GM23248 (cell line): Measurements from ENCODE around the gene RPN2.

Experiments used
- EZH2 ChIP-seq: fragments of 200-600 bp; sonication (generic); IDR thresholded peaks from 2 replicates; pipeline ENCODE4 v1.6.1; 2018; ENCODE audit warnings: antibody characterized with exemption, mild to moderate bottlenecking; ENCODE audit not compliant: insufficient read depth, poor library complexity, severe bottlenecking
- EZH2phosphoT487 ChIP-seq: fragments of 200-600 bp; sonication (generic); IDR thresholded peaks from 2 replicates; pipeline ENCODE4 v1.6.1; 2018; ENCODE audit warnings: antibody characterized with exemption, moderate library complexity, mild to moderate bottlenecking, low read depth; ENCODE audit not compliant: insufficient read depth

GRCh38 chr20:37246736-37247135 is 67.6 kb downstream of the RPN2 start:
- TF ChIP-seq EZH2phosphoT487 (no peak), EZH2 (no peak)
